HG02588 (cell line): ENCODE measurements around the gene IL5.

Experiments
- ATAC-seq: cut with Tn5 transposase; IDR thresholded peaks from one replicate; pipeline ENCODE4 v1.9.1; 2021; ENCODE audit warnings: mild to moderate bottlenecking, moderate library complexity; ENCODE audit not compliant: unreplicated experiment

Gene IL5

DNA sequence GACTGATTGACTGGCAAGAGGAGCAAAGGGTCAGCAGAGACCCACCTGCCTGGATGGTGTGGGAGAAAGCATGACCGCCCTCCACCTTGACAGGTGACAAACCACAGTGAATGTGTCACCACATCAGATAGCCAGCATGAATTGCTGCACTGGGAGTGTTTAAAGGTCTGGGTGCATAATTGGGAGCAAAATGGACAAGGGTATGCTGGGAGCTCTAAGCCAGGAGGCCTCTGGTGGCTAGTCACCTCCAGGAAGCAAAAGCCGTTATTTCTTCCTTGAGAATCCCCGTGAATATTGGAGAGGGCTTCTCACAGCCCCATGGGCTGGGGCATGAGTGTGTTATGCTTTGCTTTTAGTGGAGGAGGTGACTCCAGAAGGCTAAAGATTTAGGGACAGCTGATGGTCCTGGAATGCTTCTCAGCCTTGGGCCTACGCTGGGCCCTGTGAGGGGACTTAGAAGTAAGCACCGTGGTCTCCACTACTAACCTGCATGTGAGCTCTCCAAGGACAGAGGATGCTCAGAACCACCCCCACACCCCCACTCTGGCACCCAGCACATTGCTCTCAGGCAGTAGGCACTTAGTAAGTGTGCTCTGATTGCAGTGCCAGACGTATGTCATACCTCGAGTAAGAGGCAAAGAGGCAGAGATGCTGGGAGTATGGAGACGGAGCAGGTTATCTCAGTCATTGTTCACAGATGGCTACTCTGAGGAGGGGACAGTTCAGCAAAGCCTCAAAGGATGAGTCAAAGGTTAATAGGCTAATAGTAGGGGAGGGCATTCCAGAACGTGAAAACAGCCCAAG is 43.7 kb downstream of the IL5 start:
- ATAC-seq, result no peak

- ATAC-seq, result no peak
These were observed 44.5 kb downstream of the IL5 start for GRCh38 chr5:132498686-132499271.

DNA sequence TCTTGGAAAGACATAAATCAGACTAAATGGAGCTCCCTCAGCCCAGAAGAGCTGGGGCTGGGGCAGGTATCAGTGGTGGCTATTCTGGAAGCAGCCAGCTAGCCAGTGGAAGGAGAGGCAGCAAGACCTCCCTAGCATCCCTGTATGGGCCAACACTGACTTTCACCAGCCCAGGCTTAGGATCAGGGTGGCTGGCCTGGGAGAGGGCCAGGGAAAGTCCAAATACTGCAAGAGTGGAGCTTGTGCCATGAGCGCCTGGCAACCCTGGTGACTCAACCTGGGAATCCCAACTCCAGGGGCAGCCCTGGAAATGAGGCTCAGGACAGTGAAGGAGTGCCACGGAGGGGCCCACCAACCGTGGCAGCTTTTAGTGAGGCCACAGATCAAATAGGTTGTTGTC is 45.2 kb downstream of the IL5 start:
- no peak for ATAC-seq

GRCh38 chr5:132497488-132497997 is 45.8 kb downstream of the IL5 start:
- ATAC-seq, result no peak

DNA sequence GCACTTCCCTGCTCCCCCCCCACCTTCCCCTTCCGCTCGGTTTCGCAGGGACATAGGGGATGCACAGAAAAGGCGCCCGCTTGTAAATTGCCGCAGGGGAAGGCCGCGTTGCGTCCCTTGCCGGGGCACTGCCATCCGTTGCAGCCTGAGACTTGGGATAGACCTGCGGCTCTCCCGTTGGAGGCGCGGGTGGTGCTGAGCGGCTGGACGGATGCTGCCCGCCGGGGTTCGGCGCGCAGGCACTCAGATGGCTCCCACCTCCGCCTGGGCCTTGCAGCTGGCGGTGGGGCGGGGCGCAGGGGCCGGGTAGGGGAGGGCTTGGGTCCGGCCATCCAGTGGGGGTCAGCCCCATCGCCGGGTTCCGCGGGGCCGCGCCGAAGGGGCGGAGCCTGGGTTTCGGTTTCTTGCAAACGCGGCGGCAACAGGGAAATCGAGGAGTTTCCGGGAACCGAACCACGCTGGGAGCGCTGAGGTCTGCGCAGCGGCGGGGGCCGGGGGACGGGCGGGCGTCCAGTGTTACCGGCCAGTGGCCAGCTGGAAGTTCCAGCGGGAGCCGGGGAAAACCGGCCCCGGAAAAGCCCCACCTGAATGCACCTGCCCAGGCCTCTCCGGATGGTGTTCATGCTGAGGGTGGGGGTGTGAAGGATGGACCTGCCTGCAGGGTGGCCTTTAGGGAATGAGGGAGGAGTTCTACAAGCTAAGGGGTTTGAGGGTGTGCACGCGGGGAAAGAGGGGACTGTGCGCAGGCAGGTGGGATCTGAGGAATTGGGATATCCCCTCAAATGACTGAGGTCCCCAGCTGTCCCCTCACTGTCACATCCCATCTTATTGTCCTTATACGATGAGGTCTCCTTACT is 46.5 kb downstream of the IL5 start:
- ATAC-seq, result peak; percentile 48

GRCh38 chr5:132496191-132496630 is 47.1 kb downstream of the IL5 start:
- peak; percentile 46 for ATAC-seq

- ATAC-seq, result peak; percentile 31
These were observed 47.6 kb downstream of the IL5 start for GRCh38 chr5:132495667-132496190.

- no peak for ATAC-seq
These were observed 49.5 kb downstream of the IL5 start for GRCh38 chr5:132493821-132494220.

GRCh38 chr5:132493241-132493640 is 50.1 kb downstream of the IL5 start:
- ATAC-seq, result no peak

- ATAC-seq, result no peak
These were observed 50.8 kb downstream of the IL5 start for GRCh38 chr5:132492386-132493125.
